ENCODE measurements around the gene RAD1.
A peak's percentile ranks its signal among the peaks of the same experiment; 100 is the strongest.

RAD1 gene

GRCh38 chr5:34863946-34864345 lies 51.4 kb downstream of the RAD1 start:
- no peak for DNase-seq (ENCODE audit: low spot score)

GRCh38 chr5:34859253-34859652 lies 56.1 kb downstream of the RAD1 start:
- DNase-seq (ENCODE audit: low spot score), result no peak

GRCh38 chr5:34858790-34859189 lies 56.5 kb downstream of the RAD1 start:
- peak; percentile 34 for DNase-seq (ENCODE audit: low spot score)

- DNase-seq (ENCODE audit: low spot score), result no peak
Observed at GRCh38 chr5:34857894-34858293, 57.4 kb downstream of the RAD1 start.

GRCh38 chr5:34857161-34857560 lies 58.1 kb downstream of the RAD1 start:
- no peak for DNase-seq (ENCODE audit: low spot score)

Measured in HuH-7 (cell line).